Common myeloid progenitor, CD34-positive (primary cell): ENCODE results near the gene ZNF337.
"Not testable (repeated sequence)": the region's sequence is repeated elsewhere in the genome, so short reads cannot be mapped to it uniquely, and the experiment has no call there.

Experiments
- CTCF ChIA-PET: fragments of 350-600 bp; sonication (Branson Sonifier 250); formaldehyde crosslinking; loops from one replicate; lab custom pipeline; 2021; ENCODE audit warnings: antibody characterized with exemption; lab: Charles Lee
- POLR2A ChIA-PET: fragments of 350-600 bp; sonication (Branson Sonifier 250); formaldehyde crosslinking; loops from one replicate; lab custom pipeline; 2021; ENCODE audit warnings: antibody characterized with exemption; lab: Charles Lee
- DNase-seq, 3 donors: peaks; one replicate each; pipeline versions ENCODE4 v3.0.0 to v3.0.0-alpha.2; 2013
- H3K27ac ChIP-seq, 2 experiments: 1 replicate in 1 of 2; 2 replicates in 1 of 2; pipeline ENCODE4 v1.7.0; 2013; ENCODE audit warnings: inconsistent platforms in 2 of 2, low read length in 2 of 2, mild to moderate bottlenecking in 2 of 2, low read depth in 1 of 2, moderate library complexity in 1 of 2; ENCODE audit not compliant: severe bottlenecking in 2 of 2, insufficient read depth in 1 of 2, poor library complexity in 1 of 2
- H3K27me3 ChIP-seq, 5 experiments: replicated peaks in 2 of 5; 1 replicate in 3 of 5; 2 replicates in 2 of 5; pipeline versions ENCODE4 v1.6.1 to v1.7.0; 2013; ENCODE audit warnings: low read length in 4 of 5, mild to moderate bottlenecking in 2 of 5, moderate library complexity in 2 of 5, inconsistent platforms in 1 of 5; ENCODE audit not compliant: insufficient read depth in 5 of 5, control insufficient read depth in 4 of 5
- H3K36me3 ChIP-seq, 4 experiments: 1 replicate in 2 of 4; 2 replicates in 2 of 4; pipeline versions ENCODE4 v1.6.1 to v1.7.0; 2013; ENCODE audit warnings: low read length in 3 of 4, control low read depth in 1 of 4, mild to moderate bottlenecking in 1 of 4; ENCODE audit not compliant: control insufficient read depth in 4 of 4, insufficient read depth in 4 of 4
- H3K4me1 ChIP-seq, 4 experiments: 1 replicate in 3 of 4; 2 replicates in 1 of 4; pipeline versions ENCODE4 v1.6.1 to v1.7.1; 2013; ENCODE audit warnings: low read length in 3 of 4, mild to moderate bottlenecking in 3 of 4, control low read depth in 1 of 4, inconsistent platforms in 1 of 4, moderate library complexity in 1 of 4; ENCODE audit not compliant: control insufficient read depth in 4 of 4, insufficient read depth in 4 of 4; ENCODE audit errors: control extremely low read depth in 1 of 4
- H3K4me3 ChIP-seq, 7 experiments: 1 replicate in 4 of 7; 2 replicates in 3 of 7; pipeline versions ENCODE4 v1.5.1 to v1.7.0; 2013; ENCODE audit warnings: mild to moderate bottlenecking in 7 of 7, low read length in 6 of 7, moderate library complexity in 6 of 7, inconsistent platforms in 2 of 7, low read depth in 2 of 7, control low read depth in 1 of 7; ENCODE audit not compliant: insufficient read depth in 4 of 7, control insufficient read depth in 1 of 7; ENCODE audit errors: extremely low read depth in 1 of 7
- H3K9me3 ChIP-seq, 5 experiments: 1 replicate in 4 of 5; 2 replicates in 1 of 5; pipeline versions ENCODE4 v1.6.1 to v1.7.1; 2013; ENCODE audit warnings: low read length in 4 of 5, mild to moderate bottlenecking in 2 of 5, inconsistent platforms in 1 of 5, low read depth in 1 of 5, moderate library complexity in 1 of 5; ENCODE audit not compliant: control insufficient read depth in 4 of 5, insufficient read depth in 2 of 5; ENCODE audit errors: control extremely low read depth in 1 of 5
- WGBS: methylation state at CpG from one replicate; pipeline ENCODE4 v1.1.5; 2013; ENCODE audit not compliant: insufficient coverage; 5-methylcytosine and 5-hydroxymethylcytosine counted together

Gene ZNF337

GRCh38 chr20:25695532-25696370 is 902 bp downstream of the ZNF337 start:
- H3K4me3 ChIP-seq, result peak overlapping the region; percentile 82 to 97 (median 89)
- peak in 2 of 3 donors; percentile 6 to 44 for DNase-seq

GRCh38 chr20:25692499-25692898 is 4.2 kb downstream of the ZNF337 start:
- WGBS, result no CpG with 5 or more reads among the region's 2 CpGs
- no peak overlapping the region for H3K4me3 ChIP-seq
- ChIA-PET CTCF (no interaction called here), POLR2A (no interaction called here)
- H3K27ac ChIP-seq, result no peak overlapping the region
- peaks cover 4 to 9% (median 8%) of the 10 kb centered on the region in 4 experiments for H3K4me1 ChIP-seq
- H3K36me3 ChIP-seq, result peaks cover 5 to 14% (median 7%) of the 10 kb centered on the region in 4 experiments
- H3K27me3 ChIP-seq, result no peaks in the 10 kb centered on the region
- DNase-seq, result no peak
- H3K9me3 ChIP-seq, result no peaks in the 10 kb centered on the region

More at GRCh38 chr20:25695532-25696370, 902 bp downstream of the ZNF337 start:
- WGBS, result 15% methylated on average over 12 of the region's 30 CpGs
- peak overlapping the region; percentile 70 to 85 for H3K27ac ChIP-seq
- H3K9me3 ChIP-seq, result peaks cover 0 to 11% (median 0%) of the 10 kb centered on the region in 5 experiments
- peaks cover 5 to 9% (median 8%) of the 10 kb centered on the region in 4 experiments for H3K4me1 ChIP-seq
- H3K36me3 ChIP-seq, result peaks cover 5 to 14% (median 7%) of the 10 kb centered on the region in 4 experiments
- no peaks in the 10 kb centered on the region for H3K27me3 ChIP-seq
- CTCF ChIA-PET, result no interaction called here
- POLR2A ChIA-PET, result no interaction called here

GRCh38 chr20:25690427-25690826 is 6.2 kb downstream of the ZNF337 start:
- POLR2A ChIA-PET, result no interaction called here
- Histone ChIP-seq H3K4me1 (peaks cover 0 to 3% (median 1%) of the 10 kb centered on the region in 4 experiments), H3K4me3 (no peak overlapping the region), H3K36me3 (peaks cover 5 to 20% (median 17%) of the 10 kb centered on the region in 4 experiments), H3K27me3 (no peaks in the 10 kb centered on the region), H3K27ac (no peak overlapping the region), H3K9me3 (no peaks in the 10 kb centered on the region)
- CTCF ChIA-PET, result no interaction called here
- no peak for DNase-seq

GRCh38 chr20:25686081-25687067 is 10.3 kb downstream of the ZNF337 start:
- Histone ChIP-seq H3K27me3 (no peaks in the 10 kb centered on the region), H3K4me3 (no peak overlapping the region), H3K4me1 (no peaks in the 10 kb centered on the region), H3K36me3 (peaks cover 2 to 31% (median 20%) of the 10 kb centered on the region in 4 experiments), H3K9me3 (no peaks in the 10 kb centered on the region), H3K27ac (no peak overlapping the region)
- 95% methylated on average over 5 of the region's 8 CpGs for WGBS
- ChIA-PET POLR2A (no interaction called here), CTCF (no interaction called here)
- DNase-seq, result no peak

GRCh38 chr20:25685276-25686080 is 11.2 kb downstream of the ZNF337 start:
- Histone ChIP-seq H3K4me3 (no peak overlapping the region), H3K36me3 (peaks cover 2 to 37% (median 23%) of the 10 kb centered on the region in 4 experiments), H3K9me3 (no peaks in the 10 kb centered on the region), H3K27ac (no peak overlapping the region), H3K4me1 (no peaks in the 10 kb centered on the region), H3K27me3 (no peaks in the 10 kb centered on the region)
- ChIA-PET CTCF (no interaction called here), POLR2A (no interaction called here)
- WGBS, result 96% methylated on average over 6 of the region's 9 CpGs
- no peak for DNase-seq

GRCh38 chr20:25683826-25684225 is 12.8 kb downstream of the ZNF337 start:
- WGBS, result no CpG with 5 or more reads among the region's 3 CpGs

More at GRCh38 chr20:25683826-25684225, 12.8 kb downstream of the ZNF337 start:
- H3K27ac ChIP-seq, CTCF ChIA-PET, H3K4me3 ChIP-seq, H3K4me1 ChIP-seq, H3K27me3 ChIP-seq, POLR2A ChIA-PET, H3K9me3 ChIP-seq, DNase-seq: not testable (repeated sequence)
- peaks cover 2 to 46% (median 24%) of the 10 kb centered on the region in 4 experiments for H3K36me3 ChIP-seq
